ENCODE results near the gene CD72.

GRCh38 chr9:35618854-35619799 is 914 bp upstream of the CD72 start:
- TF ChIP-seq POLR2A (IDR thresholded peaks at IDR 0.05; ENCODE audit: low read length) (no peak), GATA1 (IDR thresholded peaks at IDR 0.05; ENCODE audit: low read depth, low read length) (no peak)
